Natural killer cell (primary cell): Measurements from ENCODE around the gene DNAH7. TPM values are rescaled to one million over a fixed set of nuclear protein-coding genes. Genes with fewer than 3 reads are reported as not detected.

Experiments
- ATAC-seq, 3 donors: fragments of 150-1000 bp in 2 of 3; fragments of 200-7000 bp in 1 of 3; cut with Tn5 transposase; 1 replicate in 1 of 3; 2 replicates in 2 of 3; pipeline ENCODE4 v1.10.0; 2021; ENCODE audit warnings: mild to moderate bottlenecking in 2 of 3, moderate library complexity in 2 of 3
- DNase-seq, 2 donors: peaks; one replicate each; pipeline versions ENCODE4 v3.0.0 to v3.0.0-alpha.2; 2013 to 2021; ENCODE audit warnings: mixed read lengths in 1 of 2
- H3K27ac ChIP-seq: one replicate; pipeline ENCODE4 v1.5.1; 2013; ENCODE audit warnings: mild to moderate bottlenecking, low read length
- H3K27me3 ChIP-seq: one replicate; pipeline ENCODE4 v1.6.1; 2013; ENCODE audit warnings: low read length; ENCODE audit not compliant: control insufficient read depth, insufficient read depth
- H3K36me3 ChIP-seq: one replicate; pipeline ENCODE4 v1.6.1; 2013; ENCODE audit warnings: low read length; ENCODE audit not compliant: control insufficient read depth, insufficient read depth
- H3K4me1 ChIP-seq: one replicate; pipeline ENCODE4 v1.6.1; 2013; ENCODE audit warnings: low read length; ENCODE audit not compliant: control insufficient read depth, insufficient read depth
- H3K4me3 ChIP-seq: one replicate; pipeline ENCODE4 v1.5.1; 2013; ENCODE audit warnings: low read length
- H3K9me3 ChIP-seq: one replicate; pipeline ENCODE4 v1.6.1; 2013; ENCODE audit warnings: low read length; ENCODE audit not compliant: control insufficient read depth, insufficient read depth
- H3K27ac Mint-ChIP-seq, 2 donors: one replicate each; pipeline ENCODE4 v1.8.0; 2022; ENCODE audit warnings: mild to moderate bottlenecking in 2 of 2, mixed read lengths in 2 of 2, moderate library complexity in 1 of 2
- H3K27me3 Mint-ChIP-seq, 2 donors: one replicate each; pipeline ENCODE4 v1.8.0; 2022; ENCODE audit warnings: low read depth in 2 of 2, mixed read lengths in 2 of 2
- H3K36me3 Mint-ChIP-seq: one replicate; pipeline ENCODE4 v1.8.0; 2022; ENCODE audit warnings: mixed read lengths
- H3K4me1 Mint-ChIP-seq, 2 donors: one replicate each; pipeline ENCODE4 v1.8.0; 2022; ENCODE audit warnings: mixed read lengths in 2 of 2
- H3K4me3 Mint-ChIP-seq: one replicate; pipeline ENCODE4 v1.8.0; 2022; ENCODE audit warnings: mild to moderate bottlenecking, moderate library complexity, mixed read lengths
- H3K9me3 Mint-ChIP-seq, 2 donors: one replicate each; pipeline ENCODE4 v1.8.0; 2022; ENCODE audit warnings: mixed read lengths in 2 of 2
- WGBS: methylation state at CpG from one replicate; pipeline ENCODE4 v1.1.7; 2013; ENCODE audit warnings: missing lambda C conversion rate; ENCODE audit not compliant: insufficient coverage; 5-methylcytosine and 5-hydroxymethylcytosine counted together
- intact Hi-C: fragments of 100-400 bp; cut with micrococcal nuclease; formaldehyde crosslinking; loops from one replicate; pipeline ENCODE4 v1.14.2; 2022
- total RNA-seq, 4 donors: library from RNA; stranded (reverse); fragments of 120-200 nt in 1 of 4; gene quantifications; one replicate each; pipeline versions ENCODE4 v1.2.3 to v1.2.4, GENCODE V29; 2013 to 2022
- TF ChIP-seq, protein P1 (sequence below): fragments of 200-600 bp; IDR thresholded peaks from one replicate; pipeline ENCODE4 v1.8.0; 2022; ENCODE audit warnings: antibody characterized with exemption

Gene DNAH7
- total RNA-seq, 3 donors from 2014 or later (not counting 1 experiment from before 2014, with no cell fraction given) = 0.07 to 0.20 TPM; not detected in 1

DNA sequence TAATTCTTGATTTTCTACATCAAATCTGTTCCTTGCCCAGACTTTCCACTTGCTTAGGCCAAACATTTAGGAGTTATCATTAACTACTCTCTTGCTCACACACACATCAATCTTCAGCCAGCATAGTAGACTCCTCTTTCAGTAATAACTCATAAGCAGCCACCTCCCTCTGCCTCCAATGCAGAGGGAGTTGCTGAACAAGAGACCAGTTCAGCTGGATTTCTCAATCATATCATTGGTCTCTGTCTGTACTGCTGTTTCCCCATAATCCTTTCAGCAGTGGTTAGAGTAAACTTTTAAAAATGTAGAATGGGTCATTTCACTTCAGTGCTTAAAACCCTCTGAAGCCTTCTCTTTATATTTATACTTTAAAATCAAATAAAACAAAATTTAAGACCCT lies 298.7 kb downstream of the DNAH7 start:
- no peaks in the 10 kb centered on the region for H3K4me1 Mint-ChIP-seq
- intact Hi-C loops = no loop called here
- Histone ChIP-seq H3K4me1 (no peaks in the 10 kb centered on the region), H3K27me3 (no peaks in the 10 kb centered on the region), H3K36me3 (no peaks in the 10 kb centered on the region), H3K4me3 (no peak overlapping the region), H3K9me3 (no peaks in the 10 kb centered on the region), H3K27ac (no peak overlapping the region)
- no peak overlapping the region for H3K4me3 Mint-ChIP-seq
- H3K9me3 Mint-ChIP-seq = peaks cover 6 to 9% of the 10 kb centered on the region in 2 donors
- H3K27me3 Mint-ChIP-seq = peaks cover 0 to 7% of the 10 kb centered on the region in 2 donors
- DNase-seq (no peak), ATAC-seq (no peak)
- TF ChIP-seq, protein P1, sequence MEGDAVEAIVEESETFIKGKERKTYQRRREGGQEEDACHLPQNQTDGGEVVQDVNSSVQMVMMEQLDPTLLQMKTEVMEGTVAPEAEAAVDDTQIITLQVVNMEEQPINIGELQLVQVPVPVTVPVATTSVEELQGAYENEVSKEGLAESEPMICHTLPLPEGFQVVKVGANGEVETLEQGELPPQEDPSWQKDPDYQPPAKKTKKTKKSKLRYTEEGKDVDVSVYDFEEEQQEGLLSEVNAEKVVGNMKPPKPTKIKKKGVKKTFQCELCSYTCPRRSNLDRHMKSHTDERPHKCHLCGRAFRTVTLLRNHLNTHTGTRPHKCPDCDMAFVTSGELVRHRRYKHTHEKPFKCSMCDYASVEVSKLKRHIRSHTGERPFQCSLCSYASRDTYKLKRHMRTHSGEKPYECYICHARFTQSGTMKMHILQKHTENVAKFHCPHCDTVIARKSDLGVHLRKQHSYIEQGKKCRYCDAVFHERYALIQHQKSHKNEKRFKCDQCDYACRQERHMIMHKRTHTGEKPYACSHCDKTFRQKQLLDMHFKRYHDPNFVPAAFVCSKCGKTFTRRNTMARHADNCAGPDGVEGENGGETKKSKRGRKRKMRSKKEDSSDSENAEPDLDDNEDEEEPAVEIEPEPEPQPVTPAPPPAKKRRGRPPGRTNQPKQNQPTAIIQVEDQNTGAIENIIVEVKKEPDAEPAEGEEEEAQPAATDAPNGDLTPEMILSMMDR = no peak
- H3K36me3 Mint-ChIP-seq = peaks cover 9% of the 10 kb centered on the region
- H3K27ac Mint-ChIP-seq = no peak overlapping the region

DNA sequence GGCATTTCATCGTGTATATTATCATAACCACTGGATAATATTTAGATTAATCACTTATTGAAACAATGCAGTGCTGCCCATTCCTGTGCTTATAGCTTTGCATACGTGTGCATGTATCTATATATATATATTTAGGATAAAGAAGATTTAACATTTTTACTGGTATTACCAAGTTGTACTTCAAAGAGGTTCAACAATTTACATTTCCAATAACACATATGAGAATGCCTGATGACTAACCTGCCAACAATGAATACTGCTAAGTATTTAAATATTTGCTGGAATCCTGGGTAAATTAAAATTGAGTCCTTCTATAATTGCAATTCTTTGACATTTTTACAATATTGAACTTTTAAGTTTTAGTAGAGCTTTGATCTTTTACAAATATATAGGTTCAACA lies 300.2 kb downstream of the DNAH7 start:
- Mint-ChIP-seq H3K4me1 (no peaks in the 10 kb centered on the region), H3K36me3 (peaks cover 23% of the 10 kb centered on the region), H3K9me3 (peaks cover 14 to 15% of the 10 kb centered on the region in 2 donors), H3K27ac (no peak overlapping the region), H3K4me3 (no peak overlapping the region), H3K27me3 (peaks cover 0 to 7% of the 10 kb centered on the region in 2 donors)
- intact Hi-C loops = no loop called here
- Histone ChIP-seq H3K9me3 (no peaks in the 10 kb centered on the region), H3K27ac (no peak overlapping the region), H3K36me3 (no peaks in the 10 kb centered on the region), H3K27me3 (no peaks in the 10 kb centered on the region), H3K4me1 (no peaks in the 10 kb centered on the region), H3K4me3 (no peak overlapping the region)
- WGBS = no CpG with 5 or more reads among the region's 2 CpGs
- TF ChIP-seq, protein P1 = no peak
- DNase-seq (no peak), ATAC-seq (no peak)

DNA sequence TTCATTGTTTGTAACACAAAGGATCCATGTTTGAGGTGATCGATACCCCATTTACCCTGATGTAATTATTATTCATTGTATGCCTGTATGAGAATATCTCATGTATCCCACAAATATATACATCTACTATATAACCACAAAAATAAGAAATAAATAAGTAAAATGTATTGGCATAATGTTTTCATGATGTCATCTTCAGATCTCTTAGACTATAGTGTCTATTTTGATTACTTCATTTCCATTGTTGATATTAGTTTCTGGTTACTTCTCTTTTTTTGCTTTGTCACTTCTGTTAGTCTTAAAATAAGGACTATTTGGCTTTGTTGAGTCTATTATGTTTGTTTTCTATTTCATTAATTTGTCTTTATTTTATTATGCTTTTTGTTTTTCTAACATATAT lies 301.9 kb downstream of the DNAH7 start:
- H3K9me3 Mint-ChIP-seq = peaks cover 17 to 29% of the 10 kb centered on the region in 2 donors

DNA sequence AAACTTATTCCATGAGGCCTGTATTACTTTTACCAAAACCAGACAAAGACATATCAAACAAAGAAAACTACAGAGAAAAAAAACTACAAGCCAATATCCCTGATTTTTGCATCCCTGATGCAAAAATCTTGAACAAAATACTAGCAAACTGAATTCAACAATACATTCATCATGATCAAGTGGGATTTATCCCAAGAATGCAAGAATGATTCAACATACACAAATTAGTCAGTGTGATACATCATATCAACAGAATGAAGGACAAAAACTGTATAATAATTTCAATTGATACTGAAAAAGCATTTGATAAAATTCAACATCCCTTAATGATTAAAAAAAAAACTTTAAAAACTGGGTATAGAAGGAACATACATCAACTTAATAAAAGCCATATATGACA lies 304.8 kb downstream of the DNAH7 start:
- Mint-ChIP-seq H3K36me3 (peaks cover 40% of the 10 kb centered on the region), H3K27ac (no peak overlapping the region), H3K4me1 (no peaks in the 10 kb centered on the region), H3K27me3 (peaks cover 0 to 7% of the 10 kb centered on the region in 2 donors), H3K4me3 (no peak overlapping the region), H3K9me3 (peaks cover 17 to 40% of the 10 kb centered on the region in 2 donors)
- intact Hi-C loops = no loop called here
- H3K27me3 ChIP-seq = no peaks in the 10 kb centered on the region
- no peak overlapping the region for H3K4me3 ChIP-seq
- H3K4me1 ChIP-seq = no peaks in the 10 kb centered on the region
- DNase-seq (no peak), ATAC-seq (no peak)
- no peak overlapping the region for H3K27ac ChIP-seq
- peaks cover 8% of the 10 kb centered on the region for H3K9me3 ChIP-seq
- TF ChIP-seq, protein P1 = no peak
- no peaks in the 10 kb centered on the region for H3K36me3 ChIP-seq

More for the DNA sequence above, 301.9 kb downstream of the DNAH7 start:
- no peak overlapping the region for H3K4me3 ChIP-seq
- H3K27ac ChIP-seq = no peak overlapping the region
- peaks cover 0 to 10% of the 10 kb centered on the region in 2 donors for H3K27me3 Mint-ChIP-seq
- no peak for DNase-seq
- H3K4me1 ChIP-seq = no peaks in the 10 kb centered on the region
- no peaks in the 10 kb centered on the region for H3K9me3 ChIP-seq
- H3K36me3 ChIP-seq = no peaks in the 10 kb centered on the region
- H3K36me3 Mint-ChIP-seq = peaks cover 40% of the 10 kb centered on the region
- TF ChIP-seq, protein P1 = no peak
- no CpG with 5 or more reads among the region's 1 CpG for WGBS
- no peaks in the 10 kb centered on the region for H3K4me1 Mint-ChIP-seq
- H3K27me3 ChIP-seq = no peaks in the 10 kb centered on the region
- intact Hi-C loops = no loop called here
- no peak overlapping the region for H3K4me3 Mint-ChIP-seq
- no peak overlapping the region for H3K27ac Mint-ChIP-seq
- ATAC-seq = no peak
